ENCODE data around the gene DGKG.

- TF ChIP-seq, protein P1, sequence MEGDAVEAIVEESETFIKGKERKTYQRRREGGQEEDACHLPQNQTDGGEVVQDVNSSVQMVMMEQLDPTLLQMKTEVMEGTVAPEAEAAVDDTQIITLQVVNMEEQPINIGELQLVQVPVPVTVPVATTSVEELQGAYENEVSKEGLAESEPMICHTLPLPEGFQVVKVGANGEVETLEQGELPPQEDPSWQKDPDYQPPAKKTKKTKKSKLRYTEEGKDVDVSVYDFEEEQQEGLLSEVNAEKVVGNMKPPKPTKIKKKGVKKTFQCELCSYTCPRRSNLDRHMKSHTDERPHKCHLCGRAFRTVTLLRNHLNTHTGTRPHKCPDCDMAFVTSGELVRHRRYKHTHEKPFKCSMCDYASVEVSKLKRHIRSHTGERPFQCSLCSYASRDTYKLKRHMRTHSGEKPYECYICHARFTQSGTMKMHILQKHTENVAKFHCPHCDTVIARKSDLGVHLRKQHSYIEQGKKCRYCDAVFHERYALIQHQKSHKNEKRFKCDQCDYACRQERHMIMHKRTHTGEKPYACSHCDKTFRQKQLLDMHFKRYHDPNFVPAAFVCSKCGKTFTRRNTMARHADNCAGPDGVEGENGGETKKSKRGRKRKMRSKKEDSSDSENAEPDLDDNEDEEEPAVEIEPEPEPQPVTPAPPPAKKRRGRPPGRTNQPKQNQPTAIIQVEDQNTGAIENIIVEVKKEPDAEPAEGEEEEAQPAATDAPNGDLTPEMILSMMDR (IDR thresholded peaks at IDR 0.05) = no peak
- TF ChIP-seq POLR2A (IDR thresholded peaks at IDR 0.05) (no peak), EP300 (IDR thresholded peaks at IDR 0.05) (no peak)
These were observed 190.5 kb downstream of the DGKG start for GRCh38 chr3:186171521-186171920.
